B cell (primary cell): ENCODE measurements around the gene TBRG4.

Experiments
- EZH2 ChIP-seq: IDR thresholded peaks from 2 replicates; pipeline ENCODE4 v1.6.1; 2012; ENCODE audit warnings: borderline replicate concordance, low read depth, mild to moderate bottlenecking, moderate library complexity, low read length; ENCODE audit not compliant: insufficient read depth, poor library complexity, severe bottlenecking
- TF ChIP-seq, protein P1 (sequence below): fragments of 200-600 bp; IDR thresholded peaks from one replicate; pipeline ENCODE4 v1.8.0; 2022; ENCODE audit warnings: antibody characterized with exemption, mild to moderate bottlenecking

DNA sequence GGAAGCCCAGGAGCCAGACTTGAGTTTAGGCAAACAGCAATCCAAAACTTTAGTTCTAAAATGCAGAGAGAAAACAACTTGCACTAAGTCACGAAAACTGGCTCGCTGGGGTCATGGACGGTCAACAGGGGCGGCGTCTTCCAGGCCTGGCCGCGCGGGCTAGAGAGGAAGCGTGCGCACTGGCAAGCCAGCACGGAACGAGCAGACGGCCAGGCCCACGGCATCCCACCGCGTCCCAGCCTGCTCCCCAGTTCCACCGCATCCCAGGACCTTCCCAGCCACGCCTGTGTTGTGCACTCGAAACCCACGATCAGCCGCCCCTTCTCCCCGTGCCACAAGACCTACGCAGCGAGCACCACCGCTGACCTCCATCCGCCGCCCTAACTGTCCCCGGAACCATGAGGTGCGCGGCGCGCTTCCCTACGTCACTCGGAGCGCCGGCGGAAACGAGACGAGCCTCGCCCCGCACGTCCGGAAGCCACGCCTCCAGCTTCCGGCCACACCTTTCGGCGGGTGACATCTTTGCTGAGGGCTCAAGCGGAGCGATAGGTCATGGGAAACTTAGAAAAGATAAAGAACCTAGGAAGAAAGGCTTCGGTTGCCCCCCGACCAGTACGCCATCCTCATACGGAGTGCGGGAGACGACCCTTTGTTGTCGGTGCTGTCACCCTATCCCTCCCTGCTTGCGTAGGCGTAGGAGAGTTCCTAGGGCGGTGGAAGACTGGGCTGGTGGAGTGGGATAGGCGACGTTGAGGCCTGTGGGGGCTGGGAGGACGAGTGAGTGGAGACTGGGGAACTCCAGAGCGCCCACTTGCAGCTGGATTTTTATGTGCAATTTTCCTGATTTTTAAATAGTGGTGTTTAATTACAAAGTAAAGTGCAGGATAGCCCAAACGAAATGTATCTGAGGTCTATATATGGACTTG lies at the start of gene TBRG4:
- TF ChIP-seq, protein P1, sequence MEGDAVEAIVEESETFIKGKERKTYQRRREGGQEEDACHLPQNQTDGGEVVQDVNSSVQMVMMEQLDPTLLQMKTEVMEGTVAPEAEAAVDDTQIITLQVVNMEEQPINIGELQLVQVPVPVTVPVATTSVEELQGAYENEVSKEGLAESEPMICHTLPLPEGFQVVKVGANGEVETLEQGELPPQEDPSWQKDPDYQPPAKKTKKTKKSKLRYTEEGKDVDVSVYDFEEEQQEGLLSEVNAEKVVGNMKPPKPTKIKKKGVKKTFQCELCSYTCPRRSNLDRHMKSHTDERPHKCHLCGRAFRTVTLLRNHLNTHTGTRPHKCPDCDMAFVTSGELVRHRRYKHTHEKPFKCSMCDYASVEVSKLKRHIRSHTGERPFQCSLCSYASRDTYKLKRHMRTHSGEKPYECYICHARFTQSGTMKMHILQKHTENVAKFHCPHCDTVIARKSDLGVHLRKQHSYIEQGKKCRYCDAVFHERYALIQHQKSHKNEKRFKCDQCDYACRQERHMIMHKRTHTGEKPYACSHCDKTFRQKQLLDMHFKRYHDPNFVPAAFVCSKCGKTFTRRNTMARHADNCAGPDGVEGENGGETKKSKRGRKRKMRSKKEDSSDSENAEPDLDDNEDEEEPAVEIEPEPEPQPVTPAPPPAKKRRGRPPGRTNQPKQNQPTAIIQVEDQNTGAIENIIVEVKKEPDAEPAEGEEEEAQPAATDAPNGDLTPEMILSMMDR, result no peak
- TF ChIP-seq EZH2, result no peak
